K562 (cell line): Measurements from ENCODE around the gene SLC7A4. TPM values are rescaled to one million over a fixed set of nuclear protein-coding genes. Genes with fewer than 3 reads are reported as not detected.

Source experiments
- HCFC1 ChIP-seq: IDR thresholded peaks from 2 replicates; pipeline ENCODE4 v1.6.1; 2012; ENCODE audit warnings: low read depth, low read length, improper control_type of control experiment
- HIVEP1 ChIP-seq: fragments of 250-450 bp; sonication (Bioruptor Pico); IDR thresholded peaks from 2 replicates; pipeline ENCODE4 v1.4.0; 2020; ENCODE audit warnings: mild to moderate bottlenecking
- KLF10 ChIP-seq: fragments of 250-450 bp; sonication (Bioruptor Pico); IDR thresholded peaks from 2 replicates; pipeline ENCODE4 v1.6.1; 2021; ENCODE audit warnings: matching md5 sums
- MXI1 ChIP-seq: IDR thresholded peaks from 2 replicates; pipeline ENCODE4 v1.6.1; 2011; ENCODE audit warnings: low read depth, mild to moderate bottlenecking, improper control_type of control experiment, low read length
- NCOR1 ChIP-seq: fragments of 450-650 bp; IDR thresholded peaks from 2 replicates; pipeline ENCODE4 v1.6.1; 2016; ENCODE audit warnings: mild to moderate bottlenecking, moderate library complexity
- POLR3G ChIP-seq: IDR thresholded peaks from 2 replicates; pipeline ENCODE4 v1.6.1; 2011; ENCODE audit not compliant: insufficient read length, insufficient replicate concordance; ENCODE audit errors: extremely low read depth
- ZMIZ1 ChIP-seq, 2 experiments: fragments of 150-350 bp in 1 of 2; IDR thresholded peaks; 2 replicates each; pipeline ENCODE4 v1.6.1; 2012 to 2016; ENCODE audit warnings: low read depth in 2 of 2, low read length in 2 of 2, mild to moderate bottlenecking in 1 of 2, moderate library complexity in 1 of 2
- ZNF436 ChIP-seq: fragments of 250-450, 450-650 bp; sonication (Bioruptor Pico); formaldehyde crosslinking; IDR thresholded peaks from 2 replicates; pipeline ENCODE4 v1.7.0; 2020; ENCODE audit warnings: mild to moderate bottlenecking
- polyA plus RNA-seq, 8 experiments: library from polyadenylated mRNA; depleted of rRNA in 4 of 8; stranded (reverse) in 5 of 8; unstranded in 3 of 8; fragments of >200 nt; fragmentation: Nextera tagmentation in 2 of 8; fragmentation: Illumina TruSeq in 1 of 8; extraction: Ambion mirVana in 2 of 8; extraction: Trizol in 1 of 8; gene quantifications; 2 replicates each; pipeline versions ENCODE4 v1.2.1 to v1.2.3, GENCODE V29; 2011 to 2014; ENCODE audit warnings: inconsistent platforms in 1 of 8, missing spikeins in 1 of 8
- total RNA-seq, 7 experiments: library from RNA; depleted of rRNA in 6 of 7; stranded (reverse); fragments of >200 nt in 6 of 7; fragmentation: Illumina TruSeq in 2 of 7; extraction: Trizol in 2 of 7; gene quantifications; 2 replicates each; pipeline versions ENCODE4 v1.2.1 to v1.2.3, GENCODE V29; 2011 to 2021; ENCODE audit warnings: low replicate concordance in 1 of 7

Gene SLC7A4
- total and polyA plus RNA-seq, 9 of the 15 experiments (the other 6 are each of a cell fraction or from before 2014, with no cell fraction given), result not detected

DNA sequence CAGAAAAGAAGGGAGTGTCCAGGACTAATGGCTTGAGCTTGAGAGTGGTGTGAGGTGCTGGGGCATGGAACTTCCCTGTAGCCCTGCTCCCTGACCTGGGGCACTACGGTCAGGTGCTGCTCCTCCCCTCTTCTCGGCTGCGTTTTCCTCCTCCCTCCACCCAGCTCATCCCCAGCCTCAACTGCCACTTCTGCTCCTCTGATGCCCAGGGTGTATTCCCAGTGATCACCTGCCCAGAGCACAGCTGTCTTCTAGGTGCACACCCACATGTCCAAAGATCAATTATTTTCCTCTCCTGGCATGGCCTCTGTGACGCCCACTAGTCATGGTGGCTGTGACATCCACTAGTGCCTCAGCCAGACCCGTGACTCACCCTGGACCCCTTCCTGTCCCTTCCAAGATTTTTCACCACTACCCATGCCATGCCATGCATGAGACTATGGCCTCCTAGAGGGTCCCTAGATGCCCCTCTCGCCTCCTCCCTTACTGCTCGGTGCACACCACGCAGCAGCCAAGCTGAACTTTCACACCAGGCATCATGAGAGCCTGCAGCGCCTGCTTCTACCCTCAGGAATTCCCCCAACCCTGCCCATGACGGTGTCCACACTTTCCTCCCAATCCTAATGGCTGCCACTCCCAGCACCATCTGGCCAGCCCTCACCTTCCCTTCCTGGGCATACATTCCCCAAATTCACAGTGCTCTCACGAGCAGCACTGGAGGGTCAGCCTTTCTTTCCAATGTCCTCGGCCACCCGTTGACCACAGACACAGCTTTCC lies 15.5 kb downstream of the SLC7A4 start (continued):
- TF ChIP-seq ZMIZ1 (IDR thresholded peaks at IDR 0.05; ENCODE audit: low read depth in 2 of 2, low read length in 2 of 2) (0 out of 4 replicates have a peak, but pooled peaks of 1 of the 2 experiments have one; percentile 8), NCOR1 (no peak), MXI1 (no peak), POLR3G (no peak), HCFC1 (0 out of 2 replicates have a peak, but pooled peaks have one; percentile 10), HIVEP1 (no peak), ZNF436 (CRISPR knock-in tag) (0 out of 2 replicates have a peak, but pooled peaks have one; percentile 54), KLF10 (no peak)
